ENCODE results near the gene HOXA5. TPM values are rescaled to one million over a fixed set of nuclear protein-coding genes. Genes with fewer than 3 reads are reported as not detected.
A peak's percentile ranks its signal among the peaks of the same experiment; 100 is the strongest.

Gene HOXA5
- total RNA-seq, 4 donors from 2014 or later = 7.8 to 24.8 (median 14.7) TPM

DNA sequence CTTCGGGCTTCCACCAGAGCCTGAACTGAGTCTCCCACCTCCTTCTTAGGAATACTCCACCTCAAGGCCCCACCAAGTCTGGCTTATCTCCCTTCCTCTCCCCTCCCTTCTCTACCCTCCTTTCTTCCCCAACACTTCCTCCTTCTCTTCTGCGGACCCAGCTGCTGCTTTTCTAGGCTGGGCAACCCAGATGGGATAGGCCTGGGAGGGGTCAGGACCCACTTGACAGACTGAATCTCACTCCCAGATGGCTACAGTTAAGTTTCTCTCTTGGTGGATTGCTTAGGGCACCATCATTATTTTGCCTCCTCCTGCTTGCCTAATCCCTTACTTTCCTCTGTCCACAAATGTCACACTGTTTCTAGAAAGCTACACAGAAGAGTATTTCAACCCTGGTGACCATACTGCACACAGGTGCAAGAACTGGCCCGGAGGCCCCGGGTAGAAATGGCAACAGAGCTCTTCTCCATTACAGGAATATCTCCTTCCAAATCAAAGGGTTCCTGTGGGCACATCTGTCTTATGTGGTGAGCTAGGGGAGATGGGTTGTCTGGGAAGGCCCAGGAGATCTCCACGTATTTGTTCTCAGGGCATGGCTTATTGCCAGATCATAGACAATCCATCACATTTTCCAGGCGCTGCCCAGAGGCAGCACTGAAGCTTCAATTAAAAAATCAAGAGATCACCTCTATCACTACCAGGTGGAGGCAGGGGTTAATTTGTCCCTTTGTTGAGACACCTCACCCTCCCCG lies 46.7 kb upstream of the HOXA5 start:
- Histone ChIP-seq H3K4me3 (no peak overlapping the region), H3K27me3 (peaks cover 5 to 100% (median 95%) of the 10 kb centered on the region in 4 donors), H3K27ac (replicated peaks in 1 of 4) (no peak overlapping the region), H3K4me1 (peaks cover 29 to 59% (median 46%) of the 10 kb centered on the region in 4 donors), H3K36me3 (no peaks in the 10 kb centered on the region), H3K9me3 (no peaks in the 10 kb centered on the region)
- TF ChIP-seq POLR2AphosphoS5 (IDR thresholded peaks at IDR 0.05) (no peak), EP300 (IDR thresholded peaks at IDR 0.05) (no peak)
- TF ChIP-seq, protein P1, sequence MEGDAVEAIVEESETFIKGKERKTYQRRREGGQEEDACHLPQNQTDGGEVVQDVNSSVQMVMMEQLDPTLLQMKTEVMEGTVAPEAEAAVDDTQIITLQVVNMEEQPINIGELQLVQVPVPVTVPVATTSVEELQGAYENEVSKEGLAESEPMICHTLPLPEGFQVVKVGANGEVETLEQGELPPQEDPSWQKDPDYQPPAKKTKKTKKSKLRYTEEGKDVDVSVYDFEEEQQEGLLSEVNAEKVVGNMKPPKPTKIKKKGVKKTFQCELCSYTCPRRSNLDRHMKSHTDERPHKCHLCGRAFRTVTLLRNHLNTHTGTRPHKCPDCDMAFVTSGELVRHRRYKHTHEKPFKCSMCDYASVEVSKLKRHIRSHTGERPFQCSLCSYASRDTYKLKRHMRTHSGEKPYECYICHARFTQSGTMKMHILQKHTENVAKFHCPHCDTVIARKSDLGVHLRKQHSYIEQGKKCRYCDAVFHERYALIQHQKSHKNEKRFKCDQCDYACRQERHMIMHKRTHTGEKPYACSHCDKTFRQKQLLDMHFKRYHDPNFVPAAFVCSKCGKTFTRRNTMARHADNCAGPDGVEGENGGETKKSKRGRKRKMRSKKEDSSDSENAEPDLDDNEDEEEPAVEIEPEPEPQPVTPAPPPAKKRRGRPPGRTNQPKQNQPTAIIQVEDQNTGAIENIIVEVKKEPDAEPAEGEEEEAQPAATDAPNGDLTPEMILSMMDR (IDR thresholded peaks at IDR 0.05) = no peak
- intact Hi-C loops (cut with DNase I) = loop anchor here (10.0 kb wide), 2 partner anchors 835 to 905 kb away; no protein-coding TSS in a partner anchor
- WGBS = 53% methylated on average over 7 of the region's 7 CpGs
- DNase-seq (ENCODE audit: extremely low spot score) = no peak

DNA sequence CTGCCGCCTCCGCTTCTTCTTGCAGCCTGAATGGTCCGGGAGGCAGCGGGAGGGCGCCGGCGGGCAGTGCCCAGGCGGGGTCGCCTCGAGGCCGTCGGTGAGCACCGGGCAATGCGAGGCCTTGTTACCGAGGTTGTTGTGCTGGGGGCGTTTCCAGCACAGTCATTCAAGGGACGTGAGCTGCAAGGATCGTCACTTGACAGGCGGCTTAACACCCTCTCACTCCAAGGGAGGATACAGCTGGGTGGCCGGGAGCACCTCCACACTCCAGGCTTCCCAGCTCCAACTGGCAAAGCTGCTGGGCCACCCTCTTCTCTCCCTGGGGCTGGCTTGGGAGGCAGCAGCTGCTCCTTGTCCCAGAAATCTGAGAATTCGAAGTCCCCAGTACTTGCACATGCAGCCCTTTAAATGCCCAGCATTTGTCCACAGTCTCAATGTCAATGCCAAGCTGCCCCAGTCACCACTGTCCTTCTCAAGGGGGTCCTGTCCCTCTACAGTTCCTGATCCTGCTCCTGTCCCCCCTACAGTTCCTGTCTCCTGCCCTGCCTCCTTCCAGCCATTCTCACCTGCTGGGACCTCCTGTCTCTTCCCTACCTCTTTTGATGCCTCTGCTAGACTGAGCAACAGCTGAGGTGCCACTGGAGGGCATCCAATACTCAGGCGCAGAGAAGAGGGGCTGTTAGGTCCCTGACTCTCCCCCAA lies 46.0 kb upstream of the HOXA5 start:
- DNase-seq (ENCODE audit: extremely low spot score) = no peak
- no peak overlapping the region for H3K27ac ChIP-seq (replicated peaks in 1 of 4)
- H3K27me3 ChIP-seq = peaks cover 5 to 100% (median 95%) of the 10 kb centered on the region in 4 donors
- intact Hi-C loops (cut with DNase I) = no loop called here
- no peaks in the 10 kb centered on the region for H3K9me3 ChIP-seq
- peak overlapping the region in 3 of 4 donors; percentile 20 to 27 (median 21) for H3K4me3 ChIP-seq
- WGBS = 27% methylated on average over 7 of the region's 22 CpGs
- TF ChIP-seq POLR2AphosphoS5 (IDR thresholded peaks at IDR 0.05) (no peak), EP300 (IDR thresholded peaks at IDR 0.05) (no peak), POLR2A (IDR thresholded peaks at IDR 0.05; ENCODE audit: low read depth) (no peak)
- TF ChIP-seq, protein P1 (IDR thresholded peaks at IDR 0.05) = no peak
- no peaks in the 10 kb centered on the region for H3K36me3 ChIP-seq
- H3K4me1 ChIP-seq = peaks cover 36 to 66% (median 54%) of the 10 kb centered on the region in 4 donors

DNA sequence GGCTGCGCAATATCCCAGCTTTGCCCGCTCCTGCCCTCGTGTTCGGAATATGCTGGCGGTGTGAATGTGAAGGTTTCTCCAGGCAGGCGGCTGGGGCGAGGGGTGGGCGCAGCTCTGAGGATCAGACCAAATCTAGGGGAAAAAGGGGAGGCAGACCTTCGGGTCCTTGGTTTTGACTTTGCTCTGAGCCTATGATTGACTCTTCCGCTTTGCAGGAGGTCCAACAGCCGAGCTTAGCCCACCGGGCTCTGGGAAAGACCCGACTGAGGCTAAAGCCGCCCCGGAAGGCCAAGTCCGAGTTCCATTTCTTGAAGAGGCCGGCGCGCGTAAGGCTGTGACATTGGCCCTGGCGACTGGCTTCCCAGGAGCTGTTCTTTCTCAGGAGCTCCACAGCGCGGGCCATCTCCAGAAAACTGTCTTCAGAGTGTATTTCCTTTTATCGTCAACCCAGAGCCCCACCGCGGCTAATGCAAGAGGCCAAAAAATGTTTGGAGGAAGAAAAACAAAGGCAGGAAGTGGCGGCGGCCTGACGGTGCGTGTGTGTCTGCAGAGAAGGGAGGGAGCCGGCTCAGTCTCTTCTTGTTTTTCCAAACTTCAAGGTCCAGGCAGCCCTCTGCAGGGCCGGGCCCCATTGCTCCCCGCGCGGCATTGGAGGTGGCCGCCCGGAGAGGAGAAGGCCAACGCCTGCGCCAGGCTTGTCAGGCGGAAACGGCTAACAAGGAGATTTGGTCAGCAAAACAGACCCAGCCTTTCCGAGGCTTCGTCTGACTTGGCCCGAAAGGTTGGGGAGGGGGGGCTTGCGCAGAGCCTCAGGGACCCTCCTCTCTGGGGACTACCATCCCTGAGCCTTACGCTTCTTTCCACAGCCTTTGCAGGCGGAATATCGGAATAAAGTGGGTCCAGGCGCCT lies 45.2 kb upstream of the HOXA5 start:
- DNase-seq (ENCODE audit: extremely low spot score) = no peak
- Histone ChIP-seq H3K36me3 (no peaks in the 10 kb centered on the region), H3K9me3 (no peaks in the 10 kb centered on the region), H3K4me3 (peak overlapping the region; percentile 3 to 27 (median 20)), H3K4me1 (peaks cover 44 to 71% (median 61%) of the 10 kb centered on the region in 4 donors), H3K27ac (replicated peaks in 1 of 4) (no peak overlapping the region), H3K27me3 (peaks cover 9 to 100% (median 95%) of the 10 kb centered on the region in 4 donors)
- TF ChIP-seq POLR2AphosphoS5 (IDR thresholded peaks at IDR 0.05) = no peak
- TF ChIP-seq, protein P1 (IDR thresholded peaks at IDR 0.05) = no peak
- TF ChIP-seq EP300 (IDR thresholded peaks at IDR 0.05) = no peak
- no peak for TF ChIP-seq POLR2A (IDR thresholded peaks at IDR 0.05; ENCODE audit: low read depth)
- intact Hi-C loops (cut with DNase I) = no loop called here
- WGBS = 11% methylated on average over 8 of the region's 49 CpGs

DNA sequence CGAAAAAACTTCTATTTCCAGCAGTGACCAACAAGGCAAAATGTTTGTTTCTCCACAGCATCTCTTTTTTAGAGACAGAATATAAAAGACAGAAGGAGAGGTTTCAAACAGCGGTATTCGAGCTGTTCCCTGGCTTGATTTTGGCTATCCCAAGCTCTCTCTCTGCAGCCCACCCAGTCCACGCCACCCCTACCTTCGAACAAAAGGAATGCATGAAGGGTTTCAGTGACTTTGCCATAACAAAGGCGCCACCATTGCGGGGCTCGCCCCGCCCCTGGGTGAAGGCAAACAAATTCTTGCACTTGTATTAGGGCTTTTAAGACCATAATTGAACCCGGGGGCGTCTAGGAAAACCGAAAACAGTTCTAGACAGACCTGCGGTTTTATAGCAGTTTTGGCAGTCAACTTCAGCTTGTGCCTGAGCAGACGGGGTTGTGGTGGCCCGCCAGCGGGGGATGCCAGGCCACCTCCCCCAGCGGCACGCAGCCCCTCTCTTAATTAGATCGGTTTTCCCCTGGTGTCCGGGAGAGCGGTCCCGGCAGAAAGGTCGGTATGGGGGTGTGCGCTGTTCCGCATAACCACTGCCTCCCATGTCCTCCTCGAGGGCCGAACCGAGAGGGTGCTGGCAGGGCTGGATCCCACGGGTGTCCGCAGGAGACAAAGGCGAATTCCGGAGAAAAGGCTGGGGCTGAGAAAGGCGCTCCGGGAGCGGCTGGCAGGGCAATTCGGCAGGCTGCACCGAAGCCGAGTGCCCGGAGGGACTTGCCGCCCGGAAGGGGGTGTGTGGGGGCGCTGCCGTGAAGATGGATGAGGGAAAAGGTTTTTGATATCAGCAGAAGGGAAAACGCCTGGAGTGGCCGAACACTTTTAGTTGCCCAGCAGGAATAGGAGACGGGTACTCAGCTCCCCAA lies 44.2 kb upstream of the HOXA5 start:
- Histone ChIP-seq H3K4me3 (peak overlapping the region in 2 of 4 donors; percentile 20 to 27), H3K27ac (replicated peaks in 1 of 4) (no peak overlapping the region), H3K27me3 (peaks cover 15 to 100% (median 95%) of the 10 kb centered on the region in 4 donors), H3K9me3 (no peaks in the 10 kb centered on the region), H3K4me1 (peaks cover 47 to 71% (median 61%) of the 10 kb centered on the region in 4 donors), H3K36me3 (no peaks in the 10 kb centered on the region)
- 8% methylated on average over 37 of the region's 46 CpGs for WGBS
- TF ChIP-seq POLR2AphosphoS5 (IDR thresholded peaks at IDR 0.05) (no peak), EP300 (IDR thresholded peaks at IDR 0.05) (no peak), POLR2A (IDR thresholded peaks at IDR 0.05; ENCODE audit: low read depth) (no peak)
- TF ChIP-seq, protein P1 (IDR thresholded peaks at IDR 0.05) = no peak
- DNase-seq (ENCODE audit: extremely low spot score) = no peak
- intact Hi-C loops (cut with DNase I) = no loop called here

Data from esophagus muscularis mucosa (tissue), 4 donors.